Lower leg skin (tissue), 4 donors: Measurements from ENCODE around the gene IRAK1BP1. TPM values are rescaled to one million over a fixed set of nuclear protein-coding genes. Genes with fewer than 3 reads are reported as not detected.

Experiments used
- DNase-seq, 2 donors: peaks; one replicate each; pipeline ENCODE4 v3.0.0-alpha.2; 2019; ENCODE audit warnings: low spot score in 2 of 2
- H3K4me3 ChIP-seq: fragments of 200-600 bp; sonication (generic); 2 replicates; pipeline ENCODE4 v1.5.1; 2017; ENCODE audit warnings: mild to moderate bottlenecking, low read depth; ENCODE audit not compliant: poor library complexity, severe bottlenecking
- POLR2A ChIP-seq, 2 donors: fragments of 450-650 bp; IDR thresholded peaks; one replicate each; pipeline ENCODE4 v1.6.1; 2016 to 2017; ENCODE audit warnings: antibody characterized with exemption in 2 of 2, mild to moderate bottlenecking in 1 of 2, moderate library complexity in 1 of 2
- WGBS, 2 donors: methylation state at CpG; one replicate each; pipeline ENCODE4 v1.1.5; 2018; 5-methylcytosine and 5-hydroxymethylcytosine counted together
- intact Hi-C: fragments of 100-400 bp; cut with DNase I; formaldehyde crosslinking; loops from one replicate; pipeline ENCODE4 v1.15.0; 2023; ENCODE audit warnings: low total_unique reads
- total RNA-seq, 4 donors: library from RNA; depleted of rRNA; stranded (reverse); fragments of >200 nt; gene quantifications; one replicate each; pipeline ENCODE4 v1.1.0, GENCODE V29; 2016
- TF ChIP-seq, protein P1 (sequence below), 3 donors: fragments of 450-650 bp; IDR thresholded peaks; one replicate each; pipeline ENCODE4 v1.5.1; 2016; ENCODE audit warnings: antibody characterized with exemption in 3 of 3, mild to moderate bottlenecking in 3 of 3, moderate library complexity in 2 of 3

IRAK1BP1 gene
- total RNA-seq, 4 donors from 2014 or later, result 1.3 to 4.8 (median 3.2) TPM

DNA sequence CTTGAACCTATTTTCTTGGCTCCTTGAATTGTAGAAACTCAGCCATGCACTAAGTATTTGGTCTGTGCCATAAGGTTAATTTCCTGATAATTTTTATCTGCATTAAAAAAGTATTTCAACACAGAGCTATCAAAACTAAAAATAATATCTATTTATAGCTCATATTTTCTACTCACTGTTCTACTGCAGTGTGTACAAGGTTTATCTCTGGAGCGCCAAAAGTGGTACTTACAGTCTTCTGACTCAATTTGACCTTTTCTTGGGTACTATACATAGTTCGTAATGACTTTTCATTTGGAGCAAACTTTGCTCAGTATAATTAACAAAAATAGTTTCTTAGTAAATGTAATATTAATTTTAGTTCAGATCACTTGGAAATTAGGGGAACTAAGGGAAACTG is 69.2 kb downstream of the IRAK1BP1 start:
- WGBS, 2 donors, result 91 to 95% methylated on average over 2 of the region's 2 CpGs
- TF ChIP-seq, protein P1, sequence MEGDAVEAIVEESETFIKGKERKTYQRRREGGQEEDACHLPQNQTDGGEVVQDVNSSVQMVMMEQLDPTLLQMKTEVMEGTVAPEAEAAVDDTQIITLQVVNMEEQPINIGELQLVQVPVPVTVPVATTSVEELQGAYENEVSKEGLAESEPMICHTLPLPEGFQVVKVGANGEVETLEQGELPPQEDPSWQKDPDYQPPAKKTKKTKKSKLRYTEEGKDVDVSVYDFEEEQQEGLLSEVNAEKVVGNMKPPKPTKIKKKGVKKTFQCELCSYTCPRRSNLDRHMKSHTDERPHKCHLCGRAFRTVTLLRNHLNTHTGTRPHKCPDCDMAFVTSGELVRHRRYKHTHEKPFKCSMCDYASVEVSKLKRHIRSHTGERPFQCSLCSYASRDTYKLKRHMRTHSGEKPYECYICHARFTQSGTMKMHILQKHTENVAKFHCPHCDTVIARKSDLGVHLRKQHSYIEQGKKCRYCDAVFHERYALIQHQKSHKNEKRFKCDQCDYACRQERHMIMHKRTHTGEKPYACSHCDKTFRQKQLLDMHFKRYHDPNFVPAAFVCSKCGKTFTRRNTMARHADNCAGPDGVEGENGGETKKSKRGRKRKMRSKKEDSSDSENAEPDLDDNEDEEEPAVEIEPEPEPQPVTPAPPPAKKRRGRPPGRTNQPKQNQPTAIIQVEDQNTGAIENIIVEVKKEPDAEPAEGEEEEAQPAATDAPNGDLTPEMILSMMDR (IDR thresholded peaks at IDR 0.05), result no peak
- no peak for TF ChIP-seq POLR2A (IDR thresholded peaks at IDR 0.05)
- H3K4me3 ChIP-seq, result no peak overlapping the region
- intact Hi-C loops, result no loop called here
- no peak for DNase-seq

DNA sequence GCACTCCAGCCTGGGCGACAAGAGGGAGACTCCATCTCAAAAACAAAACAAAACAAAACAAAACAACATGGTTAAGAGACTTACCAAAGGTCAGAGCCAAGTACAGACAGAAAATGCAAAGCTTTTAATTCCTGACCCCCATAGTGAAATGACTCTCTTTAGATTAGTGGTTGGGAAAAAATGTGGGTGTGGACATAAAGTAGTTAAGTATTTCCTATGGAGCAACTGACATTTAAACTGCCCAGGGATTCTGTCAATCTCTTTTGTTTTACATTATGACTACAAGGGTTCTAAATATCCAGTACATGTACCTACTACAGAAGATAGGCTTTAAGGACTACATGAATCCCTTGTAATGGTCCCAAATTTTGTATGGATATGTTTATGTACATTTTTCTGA is 75.1 kb downstream of the IRAK1BP1 start:
- TF ChIP-seq, protein P1 (IDR thresholded peaks at IDR 0.05), result no peak
- DNase-seq, result no peak
- intact Hi-C loops, result no loop called here
- 100% methylated on average over 1 of the region's 1 CpG for WGBS, 2 donors
- H3K4me3 ChIP-seq, result no peak overlapping the region

- DNase-seq, result no peak
- TF ChIP-seq, protein P1 (IDR thresholded peaks at IDR 0.05), result no peak
- TF ChIP-seq POLR2A (IDR thresholded peaks at IDR 0.05), result no peak
- no peak overlapping the region for H3K4me3 ChIP-seq
- intact Hi-C loops, result no loop called here
- WGBS, 2 donors, result 77 to 83% methylated on average over 2 of the region's 2 CpGs
Observed at GRCh38 chr6:78947529-78947928, 80.2 kb downstream of the IRAK1BP1 start.

- no peak for DNase-seq
- TF ChIP-seq POLR2A (IDR thresholded peaks at IDR 0.05), result no peak
- TF ChIP-seq, protein P1 (IDR thresholded peaks at IDR 0.05), result no peak
- 92 to 94% methylated on average over 2 of the region's 2 CpGs for WGBS, 2 donors
- H3K4me3 ChIP-seq, result no peak overlapping the region
- intact Hi-C loops, result no loop called here
Observed at GRCh38 chr6:78947962-78948361, 80.6 kb downstream of the IRAK1BP1 start.

DNA sequence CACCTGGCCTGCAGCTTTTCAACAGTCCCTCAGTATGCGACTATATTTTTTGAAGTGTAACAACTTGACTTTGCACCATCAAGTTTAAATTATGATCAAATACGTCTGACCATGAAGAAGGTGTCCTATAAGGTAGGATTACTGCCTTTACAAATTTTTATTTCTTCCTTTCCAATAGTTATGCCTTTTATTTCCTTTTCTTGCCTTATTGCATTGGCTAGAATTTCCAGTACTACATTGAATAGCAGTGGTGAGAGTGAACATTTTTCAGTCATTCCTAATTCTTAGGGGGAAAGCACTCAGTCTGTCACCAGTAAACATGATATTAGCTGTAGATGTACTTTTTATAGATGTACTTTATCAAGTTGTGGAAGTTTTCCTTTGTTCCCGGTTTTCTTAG is 81.4 kb downstream of the IRAK1BP1 start:
- WGBS, 2 donors, result 95 to 99% methylated on average over 3 of the region's 3 CpGs
- intact Hi-C loops, result no loop called here
- TF ChIP-seq, protein P1 (IDR thresholded peaks at IDR 0.05), result no peak
- TF ChIP-seq POLR2A (IDR thresholded peaks at IDR 0.05), result no peak
- H3K4me3 ChIP-seq, result no peak overlapping the region
- no peak for DNase-seq

DNA sequence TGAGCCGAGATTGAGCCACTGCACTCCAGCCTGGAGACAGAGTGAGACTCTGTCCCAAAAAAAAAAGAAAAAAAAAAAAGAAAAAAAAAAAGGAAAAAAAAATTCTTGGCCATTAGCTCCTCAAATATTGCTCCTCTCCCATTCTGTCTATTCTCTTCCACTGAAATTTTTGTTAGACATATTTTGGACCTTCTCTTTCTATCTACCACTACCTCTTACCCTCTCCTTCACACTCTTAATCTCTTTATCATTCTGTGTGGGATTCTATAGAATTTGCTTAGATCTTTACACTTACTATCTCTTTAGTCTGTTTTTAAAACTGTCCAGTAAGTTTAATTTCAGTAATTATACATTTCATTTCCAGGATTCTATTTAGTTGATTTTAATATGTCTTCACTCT is 85.0 kb downstream of the IRAK1BP1 start:
- WGBS, 2 donors, result 100% methylated on average over 1 of the region's 1 CpG
- no peak for DNase-seq
- TF ChIP-seq, protein P1 (IDR thresholded peaks at IDR 0.05), result no peak
- no peak for TF ChIP-seq POLR2A (IDR thresholded peaks at IDR 0.05)
- intact Hi-C loops, result no loop called here
- no peak overlapping the region for H3K4me3 ChIP-seq
